Measurements from ENCODE around the gene FAR2.

GRCh38 chr12:29244159-29244765 is 95.2 kb downstream of the FAR2 start:
- TF ChIP-seq CTCF (conservative IDR thresholded peaks at IDR 0.05), result no peak
- no peak for TF ChIP-seq ZFX (IDR thresholded peaks at IDR 0.05)
